Measurements from ENCODE around the gene STK25.

GRCh38 chr2:241451840-241452506 is 56.4 kb downstream of the STK25 start:
- TF ChIP-seq CTCF (IDR thresholded peaks at IDR 0.05) (no peak), EZH2 (IDR thresholded peaks at IDR 0.05; ENCODE audit: borderline replicate concordance, insufficient read depth, low read depth, low read length, poor library complexity, severe bottlenecking) (no peak)
